ENCODE measurements around the gene KAZN. TPM values are rescaled to one million over a fixed set of nuclear protein-coding genes. Genes with fewer than 3 reads are reported as not detected.

Gene KAZN
- total RNA-seq, 1 donor from 2014 or later: 9.6 TPM

GRCh38 chr1:14937288-14937949 lies 338.9 kb downstream of the KAZN start:
- DNase-seq: no peak

DNA sequence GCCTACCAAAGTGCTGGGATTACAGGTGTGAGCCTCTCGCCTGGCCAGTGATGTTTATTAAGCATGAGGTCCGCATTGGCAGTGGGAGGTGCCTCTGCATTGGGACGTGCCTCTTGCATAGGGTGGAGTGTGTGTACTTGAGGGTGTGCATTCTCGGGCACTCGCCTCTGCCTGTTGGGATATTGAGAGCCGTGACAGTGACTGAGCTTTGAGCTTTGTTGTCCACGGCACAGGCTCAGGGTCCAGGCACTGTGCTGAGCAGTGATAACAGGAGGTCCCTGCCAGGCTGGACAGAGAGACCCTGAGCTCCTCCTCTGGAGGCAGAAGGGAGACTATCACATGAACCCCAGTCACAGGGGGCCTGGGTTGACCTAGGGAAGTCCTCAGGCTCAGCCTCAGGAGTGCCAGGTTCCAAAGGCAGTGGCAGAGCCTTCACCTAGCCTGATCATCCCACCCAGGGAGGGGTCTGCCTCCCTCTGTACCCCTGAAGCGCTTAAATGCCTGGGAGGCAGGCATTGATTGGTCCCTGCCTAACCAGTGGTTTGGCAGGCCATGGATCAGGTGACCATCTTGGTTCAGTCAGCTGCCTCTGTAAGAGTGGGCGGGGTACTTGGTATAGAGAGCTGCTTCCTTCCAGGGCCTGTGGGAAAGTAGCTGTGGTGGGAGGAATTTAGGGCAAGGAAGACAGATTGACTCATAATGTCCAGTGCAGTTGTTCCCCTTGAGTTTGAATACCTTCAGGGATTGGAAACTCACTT lies 341.2 kb downstream of the KAZN start:
- no peak for DNase-seq

GRCh38 chr1:14940285-14940870 lies 341.9 kb downstream of the KAZN start:
- DNase-seq: no peak

DNA sequence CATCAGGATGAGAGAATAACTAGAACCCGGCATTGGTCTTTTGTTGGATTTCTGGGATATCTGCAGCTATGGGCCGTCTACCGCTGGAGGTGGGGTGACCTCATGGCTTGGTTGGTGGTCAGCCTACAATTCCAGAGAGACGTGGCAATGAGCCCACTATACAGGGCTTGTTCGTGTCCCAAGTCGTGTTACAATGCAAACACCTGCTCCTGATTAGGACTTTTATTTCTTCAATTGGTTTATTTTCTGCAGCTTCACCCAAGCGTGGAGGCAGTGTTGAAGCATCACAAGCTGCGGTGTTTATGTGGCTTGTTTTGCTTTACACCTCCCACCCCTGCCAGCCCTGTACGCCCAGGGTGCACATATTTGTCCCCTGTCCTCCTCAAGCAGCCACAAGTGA lies 343.4 kb downstream of the KAZN start:
- no peak for DNase-seq

DNA sequence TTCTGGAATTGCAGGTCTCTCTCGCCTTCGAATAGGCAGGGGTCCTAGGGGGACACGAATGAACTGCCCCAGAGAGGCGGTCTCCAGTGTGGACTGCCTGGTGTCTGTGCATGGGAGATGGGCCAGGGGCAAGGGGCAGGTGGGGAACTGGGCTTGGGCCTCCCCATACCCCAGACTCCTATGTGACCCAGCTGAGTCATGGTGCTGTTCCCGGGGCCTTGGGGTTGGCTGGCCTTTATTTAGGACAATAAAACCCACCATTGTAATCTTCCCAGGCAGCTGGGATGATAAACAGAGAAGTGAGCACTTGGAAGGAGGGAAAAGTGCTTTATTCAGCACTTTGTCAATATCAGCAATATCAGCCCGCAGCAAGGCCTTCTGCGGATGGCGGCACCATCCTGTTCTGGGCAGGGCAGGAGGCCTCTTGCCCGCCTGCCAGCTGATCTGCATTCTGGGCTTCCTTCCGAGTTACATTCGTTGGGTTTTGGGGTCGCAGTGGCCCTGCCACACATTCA lies 346.0 kb downstream of the KAZN start:
- no peak for DNase-seq

- DNase-seq: peak; percentile 87
Observed at GRCh38 chr1:14945132-14946010, 346.9 kb downstream of the KAZN start.

DNA sequence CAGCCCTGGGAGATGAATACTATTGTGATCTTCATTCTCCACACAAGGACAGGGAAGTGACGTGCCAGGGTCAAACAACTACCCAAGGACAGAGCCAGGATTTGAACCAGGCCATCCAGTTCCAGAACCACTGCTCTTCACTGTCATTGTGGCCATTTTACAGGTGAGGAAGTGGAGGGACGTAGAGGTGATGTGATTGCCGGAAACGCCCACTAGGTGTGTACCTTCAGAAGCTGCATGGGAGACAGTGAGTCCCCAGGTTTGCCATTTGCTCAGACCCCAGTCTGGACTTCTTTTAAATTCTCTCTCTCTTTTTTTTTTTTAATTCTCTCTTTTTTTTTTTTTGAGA lies 347.5 kb downstream of the KAZN start:
- DNase-seq: no peak

DNA sequence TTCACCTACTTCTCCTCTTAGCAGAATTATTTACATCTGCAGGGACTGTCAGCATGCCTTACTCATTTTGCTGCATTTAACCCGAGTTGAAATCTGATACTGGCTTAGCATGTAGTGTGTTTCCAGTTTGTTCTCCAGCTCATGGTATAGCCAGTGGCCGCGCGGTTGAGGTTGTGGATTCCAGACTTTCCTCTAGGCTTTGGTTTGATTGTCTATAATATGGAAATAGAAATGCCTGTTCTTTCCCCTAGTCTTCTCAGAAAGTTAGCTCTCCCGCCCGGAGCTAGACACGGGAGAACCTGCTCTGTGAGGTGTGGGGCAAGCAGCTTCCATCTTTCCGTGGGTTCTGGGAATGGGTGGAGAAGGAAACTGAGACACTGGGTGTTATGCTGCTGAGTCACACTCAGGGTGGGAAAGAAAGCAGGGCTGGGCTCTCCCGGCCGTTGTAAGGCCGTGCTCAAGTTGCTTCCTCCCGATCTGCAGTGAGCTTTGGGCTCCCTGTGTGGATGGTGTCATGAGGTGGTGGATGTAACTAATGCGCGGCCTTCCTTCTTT lies 348.3 kb downstream of the KAZN start:
- peak; percentile 45 for DNase-seq

DNA sequence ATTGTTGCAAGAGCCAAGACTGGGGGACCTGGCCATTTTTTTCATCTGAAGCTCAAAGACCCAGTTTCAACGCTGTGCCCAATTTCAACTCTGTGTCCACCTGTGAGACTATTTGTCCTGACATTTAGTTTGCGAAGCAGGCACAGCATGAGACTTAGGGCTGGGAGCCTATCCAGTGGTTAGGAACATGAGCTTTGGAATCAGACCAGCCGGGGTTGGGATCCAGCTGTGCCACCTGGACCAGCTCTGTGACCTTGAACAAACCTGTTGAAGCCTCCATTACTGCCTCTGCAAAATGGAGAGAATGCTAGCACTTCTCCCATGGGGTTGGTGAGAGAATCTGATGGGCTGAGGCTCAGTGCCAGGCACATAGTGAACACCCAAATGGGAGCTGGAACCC lies 348.9 kb downstream of the KAZN start:
- DNase-seq: no peak

DNA sequence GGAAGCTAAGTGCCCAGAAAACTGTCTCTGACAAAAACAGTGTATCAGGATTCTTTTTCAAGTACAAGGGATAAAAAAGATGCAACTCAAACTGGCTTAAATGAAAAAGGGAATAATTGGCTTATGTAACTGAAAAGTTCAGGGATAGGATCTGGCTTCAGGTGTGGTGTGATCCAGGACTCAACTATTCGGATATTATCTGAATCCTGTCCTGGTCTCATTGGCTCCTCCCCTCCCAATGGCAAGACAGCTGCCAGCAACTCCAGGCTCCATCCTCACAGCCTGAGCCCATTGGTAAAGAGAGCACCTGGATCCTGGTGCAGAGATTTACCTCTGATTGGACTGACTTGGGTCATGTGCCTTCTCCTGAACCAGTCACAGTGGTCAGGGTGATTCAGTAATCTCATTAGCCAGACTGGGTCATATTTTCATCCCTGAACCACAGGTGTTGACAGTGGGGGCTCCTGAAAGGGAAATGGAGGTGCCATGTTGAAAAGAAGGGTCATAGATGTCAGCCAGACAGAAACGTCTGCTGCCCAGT lies 349.7 kb downstream of the KAZN start:
- DNase-seq: no peak

DNA sequence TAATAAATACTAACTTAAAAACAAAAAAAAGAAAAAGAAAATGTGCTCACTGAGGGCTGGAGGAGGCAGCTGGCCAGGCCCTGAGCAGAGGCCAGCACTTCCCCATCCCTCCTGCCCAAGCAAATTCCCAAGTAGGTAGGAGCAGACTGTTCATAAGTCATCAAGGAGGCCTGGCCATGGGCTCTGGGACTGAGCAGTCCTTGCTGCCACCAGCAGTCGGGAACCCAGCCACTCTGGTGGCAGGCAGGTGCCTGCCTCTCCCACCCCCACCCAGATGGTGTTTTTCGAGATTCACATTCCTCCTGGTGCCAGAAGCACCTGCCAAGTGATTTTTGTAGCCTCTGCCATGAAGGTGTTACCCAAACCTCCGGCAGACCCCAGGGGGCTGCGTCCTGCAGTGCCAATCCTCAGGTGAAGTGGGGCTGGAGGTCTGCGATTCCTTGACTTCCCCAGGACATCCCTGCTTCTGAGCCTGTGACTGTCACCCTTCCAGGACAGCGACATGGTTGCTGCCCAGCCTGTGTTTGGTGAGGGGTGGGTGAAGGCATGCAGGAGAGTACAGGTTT lies 350.9 kb downstream of the KAZN start:
- no peak for DNase-seq

GRCh38 chr1:14949836-14950713 lies 351.6 kb downstream of the KAZN start:
- DNase-seq: no peak

- no peak for DNase-seq
Observed at GRCh38 chr1:14951766-14952165, 353.3 kb downstream of the KAZN start.

- DNase-seq: no peak
Observed at GRCh38 chr1:14952626-14953314, 354.3 kb downstream of the KAZN start.

DNA sequence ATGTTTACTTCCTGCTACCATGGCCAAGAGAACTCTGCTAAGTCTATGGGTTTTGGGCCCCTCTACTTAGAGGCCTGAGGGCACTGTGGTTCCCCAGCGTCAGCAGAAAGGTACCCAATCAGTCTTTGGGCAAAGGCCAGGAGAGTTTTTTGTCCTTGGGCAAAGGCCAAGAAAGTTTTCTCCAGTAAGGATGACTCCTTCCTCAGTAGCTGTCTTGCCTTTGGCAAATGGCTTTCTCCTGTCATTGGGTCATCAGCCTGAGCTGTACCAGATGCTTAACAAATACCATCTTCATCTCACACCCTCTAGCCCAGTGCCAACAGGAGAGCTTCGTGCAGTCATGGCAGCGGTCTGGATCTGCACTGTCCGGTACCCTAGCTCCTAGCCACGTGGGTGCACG lies 355.7 kb downstream of the KAZN start:
- DNase-seq: no peak

DNA sequence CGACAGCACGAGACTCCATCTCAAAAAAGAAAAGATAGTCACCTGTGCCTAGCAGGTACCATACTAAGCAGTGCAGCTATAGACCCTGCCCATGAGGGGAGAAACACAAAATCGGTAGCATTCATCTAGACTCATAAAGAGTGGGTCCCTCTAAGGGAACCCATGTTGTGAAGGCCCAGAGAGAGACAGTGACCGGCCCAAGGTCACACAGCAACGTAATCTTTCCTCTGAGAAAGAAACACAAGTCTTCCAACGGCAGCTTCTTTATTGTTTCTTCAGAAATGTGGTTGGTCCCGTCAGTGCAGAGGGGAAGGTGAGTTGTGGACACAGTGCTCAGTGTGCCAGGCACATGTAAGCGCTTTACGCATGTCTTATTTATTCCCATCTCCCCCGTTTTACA lies 356.4 kb downstream of the KAZN start:
- DNase-seq: no peak

GRCh38 chr1:14955402-14955801 lies 356.9 kb downstream of the KAZN start:
- DNase-seq: no peak

DNA sequence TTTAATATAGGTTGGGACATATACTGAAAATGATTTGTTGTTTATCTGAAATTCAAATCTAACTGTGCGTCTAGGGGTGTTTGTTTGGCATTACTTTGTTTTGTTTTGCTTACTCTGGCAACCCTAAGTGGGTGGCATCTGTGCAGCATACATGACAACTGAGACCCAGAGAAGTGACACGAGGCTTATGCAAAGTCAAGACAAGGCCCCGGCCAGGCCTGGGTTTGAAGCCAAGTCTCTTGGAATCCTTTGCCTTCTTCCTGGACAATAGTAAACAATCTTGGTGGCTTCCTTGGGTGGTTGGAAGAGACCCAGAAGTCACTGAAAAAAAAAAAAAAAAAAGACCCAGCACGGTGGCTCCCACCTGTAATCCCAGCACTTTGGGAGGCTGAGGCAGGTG lies 357.5 kb downstream of the KAZN start:
- DNase-seq: no peak

DNA sequence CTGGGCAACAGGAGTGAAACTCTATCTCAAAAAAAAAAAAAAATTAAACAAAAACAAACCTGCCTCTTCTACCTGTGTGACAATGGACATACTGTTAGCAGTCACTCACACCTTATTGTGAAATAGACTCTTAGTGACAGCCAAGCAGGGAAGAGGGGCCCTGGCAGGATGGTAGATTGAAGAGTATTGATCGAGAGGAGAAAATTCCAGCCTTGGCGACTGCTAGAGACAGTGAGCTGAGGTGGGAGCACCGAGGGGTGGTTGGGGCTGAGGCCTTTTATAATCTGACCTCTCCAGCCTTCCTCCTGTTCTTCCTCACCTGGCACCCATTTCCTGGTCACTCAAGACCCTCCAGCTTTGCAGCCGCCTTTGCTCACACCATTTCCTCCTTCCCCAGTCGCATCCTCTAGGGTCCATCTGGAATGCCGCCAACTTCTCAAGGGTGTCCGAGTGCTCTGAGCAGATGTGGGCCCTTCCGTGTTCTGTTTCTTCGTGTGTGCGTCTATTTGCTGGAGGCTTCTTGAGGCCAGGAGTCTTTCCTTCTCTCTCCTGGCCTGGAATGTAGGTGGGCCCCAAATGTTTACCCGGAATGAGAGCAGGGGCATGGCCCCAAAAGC lies 358.2 kb downstream of the KAZN start:
- no peak for DNase-seq

All from skin of body (tissue), 2 donors.